Measurements from ENCODE around the gene CORO2A.
"Not testable (repeated sequence)": the region's sequence is repeated elsewhere in the genome, so short reads cannot be mapped to it uniquely, and the experiment has no call there.

The CORO2A gene

GRCh38 chr9:98129451-98129881 is 63.0 kb downstream of the CORO2A start:
- in situ Hi-C loops (cut with MboI; ENCODE audit: low pct_unique_long_range_greater_than_20kb, low sequenced_read_pairs, unreplicated experiment) = no loop called here
- no peak for DNase-seq (ENCODE audit: low spot score)
- TF ChIP-seq, protein P1, sequence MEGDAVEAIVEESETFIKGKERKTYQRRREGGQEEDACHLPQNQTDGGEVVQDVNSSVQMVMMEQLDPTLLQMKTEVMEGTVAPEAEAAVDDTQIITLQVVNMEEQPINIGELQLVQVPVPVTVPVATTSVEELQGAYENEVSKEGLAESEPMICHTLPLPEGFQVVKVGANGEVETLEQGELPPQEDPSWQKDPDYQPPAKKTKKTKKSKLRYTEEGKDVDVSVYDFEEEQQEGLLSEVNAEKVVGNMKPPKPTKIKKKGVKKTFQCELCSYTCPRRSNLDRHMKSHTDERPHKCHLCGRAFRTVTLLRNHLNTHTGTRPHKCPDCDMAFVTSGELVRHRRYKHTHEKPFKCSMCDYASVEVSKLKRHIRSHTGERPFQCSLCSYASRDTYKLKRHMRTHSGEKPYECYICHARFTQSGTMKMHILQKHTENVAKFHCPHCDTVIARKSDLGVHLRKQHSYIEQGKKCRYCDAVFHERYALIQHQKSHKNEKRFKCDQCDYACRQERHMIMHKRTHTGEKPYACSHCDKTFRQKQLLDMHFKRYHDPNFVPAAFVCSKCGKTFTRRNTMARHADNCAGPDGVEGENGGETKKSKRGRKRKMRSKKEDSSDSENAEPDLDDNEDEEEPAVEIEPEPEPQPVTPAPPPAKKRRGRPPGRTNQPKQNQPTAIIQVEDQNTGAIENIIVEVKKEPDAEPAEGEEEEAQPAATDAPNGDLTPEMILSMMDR (IDR thresholded peaks at IDR 0.05; ENCODE audit: extremely low read depth, insufficient read depth, missing control alignments) = no peak

- in situ Hi-C loops (cut with MboI; ENCODE audit: low pct_unique_long_range_greater_than_20kb, low sequenced_read_pairs, unreplicated experiment) = no loop called here
- TF ChIP-seq, protein P1 (IDR thresholded peaks at IDR 0.05; ENCODE audit: extremely low read depth, insufficient read depth, missing control alignments) = no peak
- DNase-seq (ENCODE audit: low spot score) = no peak
Observed at GRCh38 chr9:98128316-98128715, 64.1 kb downstream of the CORO2A start.

DNA sequence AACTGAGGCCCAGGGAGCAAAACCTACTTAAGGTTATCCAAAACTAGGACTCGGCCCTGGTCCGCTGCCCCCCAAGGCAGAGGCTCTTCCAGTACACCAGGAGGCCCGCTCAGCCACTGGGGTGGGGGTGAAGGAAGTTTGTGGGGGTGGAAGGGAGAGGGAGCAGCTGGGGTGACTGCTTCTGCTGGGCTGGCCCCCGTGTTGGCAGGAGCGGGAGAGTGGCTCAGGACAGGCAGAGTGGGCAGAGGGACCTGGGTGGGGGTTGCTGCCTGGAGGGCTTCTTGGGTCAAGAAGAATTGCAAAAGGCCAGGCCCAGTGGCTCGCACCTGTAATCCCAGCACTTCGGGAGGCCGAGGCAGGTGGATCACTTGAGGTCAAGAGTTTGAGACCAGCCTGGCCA is 65.2 kb downstream of the CORO2A start:
- in situ Hi-C loops (cut with MboI; ENCODE audit: low pct_unique_long_range_greater_than_20kb, low sequenced_read_pairs, unreplicated experiment) = no loop called here
- TF ChIP-seq, protein P1 (IDR thresholded peaks at IDR 0.05; ENCODE audit: extremely low read depth, insufficient read depth, missing control alignments) = no peak
- no peak for DNase-seq (ENCODE audit: low spot score)

DNA sequence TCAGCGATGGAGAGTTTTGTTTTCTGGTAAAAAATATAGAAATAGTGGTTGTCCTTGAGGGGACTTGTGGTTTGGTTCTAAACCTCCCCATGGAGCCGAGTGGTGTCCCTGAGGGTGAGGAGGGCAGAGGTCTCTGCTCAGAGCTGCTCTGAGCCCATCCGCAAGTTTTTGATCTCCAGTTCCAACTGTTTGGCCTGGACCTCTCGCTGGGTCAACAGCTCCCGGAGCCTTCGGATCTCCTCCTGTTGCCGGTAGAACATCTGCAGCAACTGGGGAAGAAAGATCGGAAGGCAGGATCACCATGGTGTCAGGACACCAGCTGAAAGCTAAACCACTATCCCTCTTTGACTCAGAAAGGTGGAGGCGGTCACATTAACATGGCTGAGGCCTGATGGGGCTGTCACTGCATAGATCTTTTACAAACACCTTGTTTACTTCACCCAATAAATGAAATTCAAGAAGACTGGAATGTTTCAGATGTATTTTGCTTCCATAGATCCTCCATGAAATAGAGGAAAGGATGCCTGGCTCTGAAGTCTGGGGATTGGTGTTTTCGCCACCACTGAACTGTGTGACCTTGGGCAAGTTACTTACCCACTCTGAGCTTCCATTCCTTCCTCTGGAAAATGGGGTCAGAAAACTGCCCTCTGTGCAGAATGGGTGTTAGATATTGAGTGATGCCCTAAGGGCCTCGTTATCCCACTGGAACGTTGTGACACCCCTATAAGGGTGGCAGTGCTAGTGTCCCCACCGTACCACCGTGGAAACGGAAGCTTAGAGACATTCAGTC is 67.6 kb downstream of the CORO2A start:
- in situ Hi-C loops (cut with MboI; ENCODE audit: low pct_unique_long_range_greater_than_20kb, low sequenced_read_pairs, unreplicated experiment) = no loop called here
- no peak for DNase-seq (ENCODE audit: low spot score)
- TF ChIP-seq, protein P1 (IDR thresholded peaks at IDR 0.05; ENCODE audit: extremely low read depth, insufficient read depth, missing control alignments) = no peak

GRCh38 chr9:98124091-98124490 is 68.3 kb downstream of the CORO2A start:
- in situ Hi-C loops (cut with MboI; ENCODE audit: low pct_unique_long_range_greater_than_20kb, low sequenced_read_pairs, unreplicated experiment); DNase-seq (ENCODE audit: low spot score): not testable (repeated sequence)

DNA sequence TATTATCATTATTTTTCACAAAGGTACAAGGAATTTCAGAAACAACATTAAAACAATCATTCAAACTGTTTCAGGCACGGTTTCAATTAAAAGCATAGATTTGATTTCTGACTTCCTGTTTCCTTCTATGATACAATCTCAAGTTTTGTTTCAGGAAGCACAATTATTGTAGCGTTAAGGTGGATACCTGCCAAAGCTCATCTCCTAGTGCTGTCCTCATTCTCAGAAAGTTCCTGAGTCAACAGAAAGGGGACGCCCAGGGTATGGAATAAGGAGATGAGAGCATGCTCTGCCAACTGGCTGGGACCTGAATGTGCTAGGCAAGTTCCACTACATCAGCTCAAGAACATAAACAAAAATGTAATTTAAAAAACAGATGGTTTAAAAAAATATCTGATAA is 71.4 kb downstream of the CORO2A start:
- in situ Hi-C loops (cut with MboI; ENCODE audit: low pct_unique_long_range_greater_than_20kb, low sequenced_read_pairs, unreplicated experiment) = no loop called here
- DNase-seq (ENCODE audit: low spot score) = no peak
- TF ChIP-seq, protein P1 (IDR thresholded peaks at IDR 0.05; ENCODE audit: extremely low read depth, insufficient read depth, missing control alignments) = no peak

- TF ChIP-seq, protein P1 (IDR thresholded peaks at IDR 0.05; ENCODE audit: extremely low read depth, insufficient read depth, missing control alignments) = no peak
- in situ Hi-C loops (cut with MboI; ENCODE audit: low pct_unique_long_range_greater_than_20kb, low sequenced_read_pairs, unreplicated experiment) = no loop called here
- no peak for DNase-seq (ENCODE audit: low spot score)
Observed at GRCh38 chr9:98120476-98120875, 72.0 kb downstream of the CORO2A start.
